Kidney capillary endothelial cell (primary cell): Measurements from ENCODE around the gene HSDL1.

Experiments used
- DNase-seq: peaks from one replicate; pipeline ENCODE4 v3.0.0-alpha.2; 2018; ENCODE audit warnings: low spot score

Gene HSDL1

GRCh38 chr16:84144859-84145639, at the start of gene HSDL1, which contains the start of gene DNAAF1:
TSS of gene HSDL1 (minus strand) at chr16:84145177. CDS start at chr16:84131321, 13,856 bp downstream.
TSS of gene DNAAF1 (plus strand) at chr16:84145308. CDS start at chr16:84145441, 133 bp downstream.
- peak; percentile 76 for DNase-seq

GRCh38 chr16:84194018-84194417, 49.0 kb upstream of the HSDL1 start:
- DNase-seq: no peak

GRCh38 chr16:84193480-84193879, 48.5 kb upstream of the HSDL1 start:
- no peak for DNase-seq

GRCh38 chr16:84191466-84191865, 46.5 kb upstream of the HSDL1 start:
- DNase-seq: no peak

- DNase-seq: no peak
These were observed 45.9 kb upstream of the HSDL1 start, which contains the start of gene ADAD2 for GRCh38 chr16:84190731-84191388. TSS of gene ADAD2 (plus strand) at chr16:84191157. CDS start at chr16:84191231, 74 bp downstream.

GRCh38 chr16:84186685-84187437, 41.9 kb upstream of the HSDL1 start, which contains the start of gene TAF1C:
TSS of gene TAF1C (minus strand) at chr16:84187057. CDS start at chr16:84184988, 2,069 bp downstream.
- peak; percentile 91 for DNase-seq

GRCh38 chr16:84184775-84185174, 39.8 kb upstream of the HSDL1 start:
- DNase-seq: peak; percentile 63

GRCh38 chr16:84183911-84184591, 39.1 kb upstream of the HSDL1 start:
- DNase-seq: no peak

- no peak for DNase-seq
These were observed 38.5 kb upstream of the HSDL1 start for GRCh38 chr16:84183572-84183875.

GRCh38 chr16:84182680-84183571, 37.9 kb upstream of the HSDL1 start:
- no peak for DNase-seq

GRCh38 chr16:84182104-84182503, 37.1 kb upstream of the HSDL1 start:
- no peak for DNase-seq

- no peak for DNase-seq
These were observed 36.4 kb upstream of the HSDL1 start for GRCh38 chr16:84181144-84181915.

GRCh38 chr16:84180519-84181140, 35.7 kb upstream of the HSDL1 start:
- DNase-seq: no peak

GRCh38 chr16:84179612-84180320, 34.8 kb upstream of the HSDL1 start:
- DNase-seq: no peak

- DNase-seq: no peak
These were observed 34.1 kb upstream of the HSDL1 start for GRCh38 chr16:84178892-84179611.

- DNase-seq: no peak
These were observed 33.3 kb upstream of the HSDL1 start for GRCh38 chr16:84178146-84178765.

- no peak for DNase-seq
These were observed 32.7 kb upstream of the HSDL1 start for GRCh38 chr16:84177741-84178073.
